SK-N-MC (cell line): Measurements from ENCODE around the gene ADAM10.

Experiments used
- EZH2 ChIP-seq: fragments of 200-600 bp; sonication (generic); IDR thresholded peaks from one replicate; pipeline ENCODE4 v1.6.1; 2017; ENCODE audit warnings: antibody characterized with exemption
- POLR2AphosphoS5 ChIP-seq: IDR thresholded peaks from 2 replicates; pipeline ENCODE4 v1.6.1; 2012; ENCODE audit warnings: mild to moderate bottlenecking, low read depth, low read length, borderline replicate concordance

DNA sequence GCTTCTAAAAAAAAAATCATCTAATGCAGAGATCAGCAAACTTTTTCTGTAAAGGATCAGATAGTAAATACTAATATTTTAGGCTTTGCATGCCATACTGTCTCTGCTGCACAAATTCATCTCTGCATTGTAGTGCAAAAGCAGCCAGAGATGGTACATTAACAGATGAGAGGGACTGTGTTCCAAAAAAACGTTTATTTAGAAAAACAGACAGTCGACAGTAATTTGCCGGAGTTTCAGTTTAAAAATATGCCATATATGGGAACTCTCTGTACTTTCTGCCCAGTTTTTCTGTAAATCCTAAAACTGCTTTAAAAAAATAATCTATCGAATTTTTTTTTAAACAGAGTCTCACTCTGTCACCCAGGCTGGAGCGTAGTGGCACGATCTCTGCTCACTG is 35.8 kb upstream of the ADAM10 start:
- TF ChIP-seq POLR2AphosphoS5 (no peak), EZH2 (no peak)
